Neural progenitor cell (in vitro differentiated cells): ENCODE results near the gene RNF125.

Experiments used
- EZH2 ChIP-seq: fragments of 200-600 bp; sonication (generic); IDR thresholded peaks from 2 replicates; pipeline ENCODE4 v1.6.1; 2017; ENCODE audit warnings: antibody characterized with exemption, mild to moderate bottlenecking, moderate library complexity
- EZH2phosphoT487 ChIP-seq: fragments of 200-600 bp; sonication (generic); IDR thresholded peaks from 2 replicates; pipeline ENCODE4 v1.6.1; 2017; ENCODE audit warnings: antibody characterized with exemption
- TF ChIP-seq, protein P1 (sequence below): fragments of 200-600 bp; sonication (generic); IDR thresholded peaks from 2 replicates; pipeline ENCODE4 v1.5.1; 2017; ENCODE audit warnings: antibody characterized with exemption, mild to moderate bottlenecking

DNA sequence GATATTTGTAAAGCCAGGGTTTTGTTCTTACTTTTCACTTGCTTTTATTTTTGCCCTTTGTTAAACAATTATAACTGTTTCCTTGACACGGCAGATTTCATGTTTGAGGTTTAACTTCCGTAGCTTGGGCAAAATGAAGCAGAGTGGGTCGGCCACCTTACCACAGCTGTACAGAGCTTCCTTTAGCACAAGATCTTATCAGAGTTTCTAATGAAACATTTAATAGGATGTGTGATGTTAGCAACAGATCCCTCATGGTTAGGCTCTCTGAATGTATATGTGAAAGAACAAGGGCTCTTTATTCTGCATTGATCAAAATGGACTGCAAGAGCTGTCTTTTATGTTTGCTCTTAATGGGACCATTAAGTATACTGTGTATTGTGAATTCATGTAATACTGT is 22.3 kb downstream of the RNF125 start:
- TF ChIP-seq, protein P1, sequence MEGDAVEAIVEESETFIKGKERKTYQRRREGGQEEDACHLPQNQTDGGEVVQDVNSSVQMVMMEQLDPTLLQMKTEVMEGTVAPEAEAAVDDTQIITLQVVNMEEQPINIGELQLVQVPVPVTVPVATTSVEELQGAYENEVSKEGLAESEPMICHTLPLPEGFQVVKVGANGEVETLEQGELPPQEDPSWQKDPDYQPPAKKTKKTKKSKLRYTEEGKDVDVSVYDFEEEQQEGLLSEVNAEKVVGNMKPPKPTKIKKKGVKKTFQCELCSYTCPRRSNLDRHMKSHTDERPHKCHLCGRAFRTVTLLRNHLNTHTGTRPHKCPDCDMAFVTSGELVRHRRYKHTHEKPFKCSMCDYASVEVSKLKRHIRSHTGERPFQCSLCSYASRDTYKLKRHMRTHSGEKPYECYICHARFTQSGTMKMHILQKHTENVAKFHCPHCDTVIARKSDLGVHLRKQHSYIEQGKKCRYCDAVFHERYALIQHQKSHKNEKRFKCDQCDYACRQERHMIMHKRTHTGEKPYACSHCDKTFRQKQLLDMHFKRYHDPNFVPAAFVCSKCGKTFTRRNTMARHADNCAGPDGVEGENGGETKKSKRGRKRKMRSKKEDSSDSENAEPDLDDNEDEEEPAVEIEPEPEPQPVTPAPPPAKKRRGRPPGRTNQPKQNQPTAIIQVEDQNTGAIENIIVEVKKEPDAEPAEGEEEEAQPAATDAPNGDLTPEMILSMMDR: no peak
- TF ChIP-seq EZH2: no peak
- no peak for TF ChIP-seq EZH2phosphoT487
